Measurements from ENCODE around the gene TRMT61A. TPM values are rescaled to one million over a fixed set of nuclear protein-coding genes. Genes with fewer than 3 reads are reported as not detected.

Gene TRMT61A
- total and polyA plus RNA-seq, 2 of the 4 experiments (the other 2 are of a cell fraction) = 5.7 to 16.2 TPM

DNA sequence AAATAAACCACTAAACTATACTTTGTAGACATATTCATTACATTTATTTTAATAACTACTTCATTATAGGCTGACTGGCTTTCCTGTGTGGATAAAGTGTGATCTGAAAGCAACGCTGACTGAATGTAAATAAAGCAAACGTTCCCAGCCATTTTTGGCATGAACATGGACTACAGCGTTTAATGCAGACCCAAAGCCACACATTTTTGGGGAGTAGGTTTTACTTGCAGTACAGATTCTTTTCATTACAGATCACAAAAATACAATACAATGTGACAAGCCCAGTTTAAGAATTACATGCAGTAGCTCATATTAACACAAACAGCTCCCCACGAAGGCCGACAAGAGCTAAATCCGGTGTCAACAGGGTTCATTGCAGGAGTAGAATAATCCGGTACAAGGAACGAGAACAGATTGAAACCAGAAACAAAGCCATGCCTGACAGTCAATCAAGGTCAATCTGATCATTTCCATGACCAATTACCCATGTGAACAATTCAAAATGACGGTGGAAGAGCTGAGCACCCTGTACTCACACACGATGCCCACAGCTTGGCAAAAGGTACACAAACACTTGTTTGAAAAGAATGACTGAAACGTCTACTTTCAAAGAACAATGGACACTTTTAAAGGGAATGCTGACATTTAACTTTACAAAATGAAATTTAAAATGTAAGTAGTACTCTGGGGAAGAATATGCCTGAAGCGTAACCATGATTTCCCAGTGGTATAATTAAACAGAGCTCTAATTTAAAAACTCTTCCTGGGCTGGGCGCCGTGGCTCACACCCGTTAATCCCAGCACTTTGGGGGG lies 28.2 kb downstream of the TRMT61A start (continued):
- TF ChIP-seq, protein P1, sequence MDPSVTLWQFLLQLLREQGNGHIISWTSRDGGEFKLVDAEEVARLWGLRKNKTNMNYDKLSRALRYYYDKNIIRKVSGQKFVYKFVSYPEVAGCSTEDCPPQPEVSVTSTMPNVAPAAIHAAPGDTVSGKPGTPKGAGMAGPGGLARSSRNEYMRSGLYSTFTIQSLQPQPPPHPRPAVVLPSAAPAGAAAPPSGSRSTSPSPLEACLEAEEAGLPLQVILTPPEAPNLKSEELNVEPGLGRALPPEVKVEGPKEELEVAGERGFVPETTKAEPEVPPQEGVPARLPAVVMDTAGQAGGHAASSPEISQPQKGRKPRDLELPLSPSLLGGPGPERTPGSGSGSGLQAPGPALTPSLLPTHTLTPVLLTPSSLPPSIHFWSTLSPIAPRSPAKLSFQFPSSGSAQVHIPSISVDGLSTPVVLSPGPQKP (IDR thresholded peaks at IDR 0.05; ENCODE audit: borderline replicate concordance, low read depth, low read length) = no peak
- no peak for TF ChIP-seq RAD21 (IDR thresholded peaks at IDR 0.05; ENCODE audit: low read length)
- no peak for TF ChIP-seq POLR2A (IDR thresholded peaks at IDR 0.05; ENCODE audit: low read depth, low read length)
